ENCODE data around the gene LRBA.
"Not testable (repeated sequence)": the region's sequence is repeated elsewhere in the genome, so short reads cannot be mapped to it uniquely, and the experiment has no call there.

Gene LRBA

GRCh38 chr4:150682126-150682525 lies 333.0 kb downstream of the LRBA start:
- DNase-seq (ENCODE audit: insufficient read length) (no peak), FAIRE-seq (no peak)
- TF ChIP-seq POLR2AphosphoS5 (IDR thresholded peaks at IDR 0.05; ENCODE audit: low read depth, low read length) (no peak), POLR2A (IDR thresholded peaks at IDR 0.05; ENCODE audit: low read depth, low read length) (no peak), TAF1 (IDR thresholded peaks at IDR 0.05; ENCODE audit: borderline replicate concordance, low read depth, low read length) (no peak)

- TF ChIP-seq POLR2AphosphoS5 (IDR thresholded peaks at IDR 0.05; ENCODE audit: low read depth, low read length) (no peak), TAF1 (IDR thresholded peaks at IDR 0.05; ENCODE audit: borderline replicate concordance, low read depth, low read length) (no peak), POLR2A (IDR thresholded peaks at IDR 0.05; ENCODE audit: low read depth, low read length) (no peak)
- FAIRE-seq (no peak), DNase-seq (ENCODE audit: insufficient read length) (no peak)
These were observed 334.0 kb downstream of the LRBA start for GRCh38 chr4:150681063-150681462.

GRCh38 chr4:150680651-150681050 lies 334.4 kb downstream of the LRBA start:
- no peak for TF ChIP-seq TAF1 (IDR thresholded peaks at IDR 0.05; ENCODE audit: borderline replicate concordance, low read depth, low read length)
- TF ChIP-seq POLR2AphosphoS5 (IDR thresholded peaks at IDR 0.05; ENCODE audit: low read depth, low read length): no peak
- no peak for TF ChIP-seq POLR2A (IDR thresholded peaks at IDR 0.05; ENCODE audit: low read depth, low read length)
- DNase-seq (ENCODE audit: insufficient read length): no peak
- FAIRE-seq: peak; percentile 40

- DNase-seq (ENCODE audit: insufficient read length): no peak
- no peak for FAIRE-seq
- TF ChIP-seq POLR2A (IDR thresholded peaks at IDR 0.05; ENCODE audit: low read depth, low read length) (no peak), TAF1 (IDR thresholded peaks at IDR 0.05; ENCODE audit: borderline replicate concordance, low read depth, low read length) (no peak), POLR2AphosphoS5 (IDR thresholded peaks at IDR 0.05; ENCODE audit: low read depth, low read length) (no peak)
These were observed 335.2 kb downstream of the LRBA start for GRCh38 chr4:150679765-150680343.

- TF ChIP-seq POLR2AphosphoS5 (IDR thresholded peaks at IDR 0.05; ENCODE audit: low read depth, low read length): no peak
- no peak for TF ChIP-seq TAF1 (IDR thresholded peaks at IDR 0.05; ENCODE audit: borderline replicate concordance, low read depth, low read length)
- TF ChIP-seq POLR2A (IDR thresholded peaks at IDR 0.05; ENCODE audit: low read depth, low read length): no peak
- FAIRE-seq (no peak), DNase-seq (ENCODE audit: insufficient read length) (no peak)
These were observed 335.9 kb downstream of the LRBA start for GRCh38 chr4:150679018-150679764.

GRCh38 chr4:150673793-150674192 lies 341.3 kb downstream of the LRBA start:
- TF ChIP-seq POLR2AphosphoS5 (IDR thresholded peaks at IDR 0.05; ENCODE audit: low read depth, low read length): no peak
- no peak for TF ChIP-seq POLR2A (IDR thresholded peaks at IDR 0.05; ENCODE audit: low read depth, low read length)
- TF ChIP-seq TAF1 (IDR thresholded peaks at IDR 0.05; ENCODE audit: borderline replicate concordance, low read depth, low read length): no peak
- DNase-seq (ENCODE audit: insufficient read length) (no peak), FAIRE-seq (no peak)

GRCh38 chr4:150668824-150669223 lies 346.3 kb downstream of the LRBA start:
- TF ChIP-seq POLR2A (IDR thresholded peaks at IDR 0.05; ENCODE audit: low read depth, low read length): no peak
- no peak for TF ChIP-seq TAF1 (IDR thresholded peaks at IDR 0.05; ENCODE audit: borderline replicate concordance, low read depth, low read length)
- no peak for TF ChIP-seq POLR2AphosphoS5 (IDR thresholded peaks at IDR 0.05; ENCODE audit: low read depth, low read length)
- no peak for DNase-seq (ENCODE audit: insufficient read length)
- no peak for FAIRE-seq

- no peak for FAIRE-seq
- no peak for TF ChIP-seq POLR2AphosphoS5 (IDR thresholded peaks at IDR 0.05; ENCODE audit: low read depth, low read length)
- no peak for TF ChIP-seq POLR2A (IDR thresholded peaks at IDR 0.05; ENCODE audit: low read depth, low read length)
- TF ChIP-seq TAF1 (IDR thresholded peaks at IDR 0.05; ENCODE audit: borderline replicate concordance, low read depth, low read length): no peak
- no peak for DNase-seq (ENCODE audit: insufficient read length)
These were observed 350.1 kb downstream of the LRBA start for GRCh38 chr4:150664935-150665334.

GRCh38 chr4:150662686-150663085 lies 352.4 kb downstream of the LRBA start:
- no peak for FAIRE-seq
- DNase-seq (ENCODE audit: insufficient read length): no peak
- no peak for TF ChIP-seq POLR2A (IDR thresholded peaks at IDR 0.05; ENCODE audit: low read depth, low read length)

- not testable (repeated sequence) for DNase-seq (ENCODE audit: insufficient read length); FAIRE-seq
These were observed 353.5 kb downstream of the LRBA start for GRCh38 chr4:150661551-150661950.

- not testable (repeated sequence) for FAIRE-seq; DNase-seq (ENCODE audit: insufficient read length)
These were observed 356.8 kb downstream of the LRBA start for GRCh38 chr4:150658258-150658657.

- DNase-seq (ENCODE audit: insufficient read length) (no peak), FAIRE-seq (no peak)
- TF ChIP-seq TAF1 (IDR thresholded peaks at IDR 0.05; ENCODE audit: borderline replicate concordance, low read depth, low read length) (no peak), POLR2A (IDR thresholded peaks at IDR 0.05; ENCODE audit: low read depth, low read length) (no peak), POLR2AphosphoS5 (IDR thresholded peaks at IDR 0.05; ENCODE audit: low read depth, low read length) (no peak)
These were observed 358.2 kb downstream of the LRBA start for GRCh38 chr4:150656891-150657290.

GRCh38 chr4:150650751-150651150 lies 364.3 kb downstream of the LRBA start:
- no peak for FAIRE-seq

More at GRCh38 chr4:150650751-150651150, 364.3 kb downstream of the LRBA start:
- no peak for DNase-seq (ENCODE audit: insufficient read length)
- TF ChIP-seq TAF1 (IDR thresholded peaks at IDR 0.05; ENCODE audit: borderline replicate concordance, low read depth, low read length) (no peak), POLR2A (IDR thresholded peaks at IDR 0.05; ENCODE audit: low read depth, low read length) (no peak), POLR2AphosphoS5 (IDR thresholded peaks at IDR 0.05; ENCODE audit: low read depth, low read length) (no peak)

Measured in GM12892 (cell line).